H4 (cell line): ENCODE results near the gene NDST4. TPM values are rescaled to one million over a fixed set of nuclear protein-coding genes. Genes with fewer than 3 reads are reported as not detected.

Experiments
- DNase-seq: peaks from one replicate; pipeline ENCODE4 v3.0.0-alpha.2; 2015; ENCODE audit warnings: low spot score
- total RNA-seq: library from RNA; depleted of rRNA; stranded (reverse); fragments of >200 nt; shearing (Covaris generic); gene quantifications from 2 replicates; pipeline ENCODE4 v1.2.3, GENCODE V29; 2014

NDST4 gene
- total RNA-seq, 1 experiment from 2014 or later, result 0.10 TPM

- no peak for DNase-seq
Measured at GRCh38 chr4:114907568-114907967, 205.9 kb downstream of the NDST4 start.

- DNase-seq, result no peak
Measured at GRCh38 chr4:114905017-114905416, 208.4 kb downstream of the NDST4 start.

- no peak for DNase-seq
Measured at GRCh38 chr4:114900934-114901333, 212.5 kb downstream of the NDST4 start.

GRCh38 chr4:114890773-114891172 is 222.6 kb downstream of the NDST4 start:
- no peak for DNase-seq

- DNase-seq, result no peak
Measured at GRCh38 chr4:114886761-114887160, 226.7 kb downstream of the NDST4 start.

- no peak for DNase-seq
Measured at GRCh38 chr4:114883641-114884040, 229.8 kb downstream of the NDST4 start.

GRCh38 chr4:114879916-114880669 is 233.3 kb downstream of the NDST4 start:
- no peak for DNase-seq

- DNase-seq, result no peak
Measured at GRCh38 chr4:114875630-114876029, 237.8 kb downstream of the NDST4 start.

GRCh38 chr4:114874321-114874720 is 239.1 kb downstream of the NDST4 start:
- DNase-seq, result no peak

GRCh38 chr4:114870987-114871386 is 242.4 kb downstream of the NDST4 start:
- DNase-seq, result no peak

GRCh38 chr4:114866901-114867670 is 246.3 kb downstream of the NDST4 start:
- DNase-seq, result peak; percentile 11

GRCh38 chr4:114864060-114864459 is 249.4 kb downstream of the NDST4 start:
- DNase-seq, result no peak

- no peak for DNase-seq
Measured at GRCh38 chr4:114860786-114861185, 252.6 kb downstream of the NDST4 start.

GRCh38 chr4:114857831-114858230 is 255.6 kb downstream of the NDST4 start:
- DNase-seq, result no peak

GRCh38 chr4:114839986-114840385 is 273.4 kb downstream of the NDST4 start:
- DNase-seq, result no peak

- no peak for DNase-seq
Measured at GRCh38 chr4:114830628-114831027, 282.8 kb downstream of the NDST4 start.

GRCh38 chr4:114827651-114828050 is 285.8 kb downstream of the NDST4 start:
- no peak for DNase-seq

GRCh38 chr4:114815760-114816159 is 297.7 kb downstream of the NDST4 start:
- no peak for DNase-seq

GRCh38 chr4:114813961-114814360 is 299.5 kb downstream of the NDST4 start:
- no peak for DNase-seq

GRCh38 chr4:114811564-114812301 is 301.7 kb downstream of the NDST4 start:
- no peak for DNase-seq

GRCh38 chr4:114807759-114808404 is 305.5 kb downstream of the NDST4 start:
- peak; percentile 45 for DNase-seq

- DNase-seq, result no peak
Measured at GRCh38 chr4:114807357-114807756, 306.1 kb downstream of the NDST4 start.
